ENCODE data around the gene MFSD12. TPM values are rescaled to one million over a fixed set of nuclear protein-coding genes. Genes with fewer than 3 reads are reported as not detected.
A peak's percentile ranks its signal among the peaks of the same experiment; 100 is the strongest.

Gene MFSD12
- total RNA-seq, 2 experiments from 2014 or later, result 62.4 to 63.5 TPM

GRCh38 chr19:3577723-3578344 lies 20.4 kb upstream of the MFSD12 start:
- ATAC-seq (no peak), DNase-seq (no peak)
- peaks cover 13% of the 10 kb centered on the region for H3K36me3 Mint-ChIP-seq (ENCODE audit: low read depth)
- ChIA-PET CTCF (interaction anchor here (1.1 kb wide), 1 partner anchor 9 kb away, joined by 4 read pairs; no protein-coding TSS in a partner anchor), POLR2A (no interaction called here)
- TF ChIP-seq, protein P1, sequence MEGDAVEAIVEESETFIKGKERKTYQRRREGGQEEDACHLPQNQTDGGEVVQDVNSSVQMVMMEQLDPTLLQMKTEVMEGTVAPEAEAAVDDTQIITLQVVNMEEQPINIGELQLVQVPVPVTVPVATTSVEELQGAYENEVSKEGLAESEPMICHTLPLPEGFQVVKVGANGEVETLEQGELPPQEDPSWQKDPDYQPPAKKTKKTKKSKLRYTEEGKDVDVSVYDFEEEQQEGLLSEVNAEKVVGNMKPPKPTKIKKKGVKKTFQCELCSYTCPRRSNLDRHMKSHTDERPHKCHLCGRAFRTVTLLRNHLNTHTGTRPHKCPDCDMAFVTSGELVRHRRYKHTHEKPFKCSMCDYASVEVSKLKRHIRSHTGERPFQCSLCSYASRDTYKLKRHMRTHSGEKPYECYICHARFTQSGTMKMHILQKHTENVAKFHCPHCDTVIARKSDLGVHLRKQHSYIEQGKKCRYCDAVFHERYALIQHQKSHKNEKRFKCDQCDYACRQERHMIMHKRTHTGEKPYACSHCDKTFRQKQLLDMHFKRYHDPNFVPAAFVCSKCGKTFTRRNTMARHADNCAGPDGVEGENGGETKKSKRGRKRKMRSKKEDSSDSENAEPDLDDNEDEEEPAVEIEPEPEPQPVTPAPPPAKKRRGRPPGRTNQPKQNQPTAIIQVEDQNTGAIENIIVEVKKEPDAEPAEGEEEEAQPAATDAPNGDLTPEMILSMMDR (IDR thresholded peaks at IDR 0.05), result no peak
- no peaks in the 10 kb centered on the region for H3K9me3 Mint-ChIP-seq
- no peak overlapping the region for H3K27ac Mint-ChIP-seq
- intact Hi-C loops (cut with micrococcal nuclease), result no loop called here
- H3K4me3 Mint-ChIP-seq, result no peak overlapping the region
- no peaks in the 10 kb centered on the region for H3K27me3 Mint-ChIP-seq
- H3K4me1 Mint-ChIP-seq (ENCODE audit: low read depth), result peaks cover 4% of the 10 kb centered on the region

DNA sequence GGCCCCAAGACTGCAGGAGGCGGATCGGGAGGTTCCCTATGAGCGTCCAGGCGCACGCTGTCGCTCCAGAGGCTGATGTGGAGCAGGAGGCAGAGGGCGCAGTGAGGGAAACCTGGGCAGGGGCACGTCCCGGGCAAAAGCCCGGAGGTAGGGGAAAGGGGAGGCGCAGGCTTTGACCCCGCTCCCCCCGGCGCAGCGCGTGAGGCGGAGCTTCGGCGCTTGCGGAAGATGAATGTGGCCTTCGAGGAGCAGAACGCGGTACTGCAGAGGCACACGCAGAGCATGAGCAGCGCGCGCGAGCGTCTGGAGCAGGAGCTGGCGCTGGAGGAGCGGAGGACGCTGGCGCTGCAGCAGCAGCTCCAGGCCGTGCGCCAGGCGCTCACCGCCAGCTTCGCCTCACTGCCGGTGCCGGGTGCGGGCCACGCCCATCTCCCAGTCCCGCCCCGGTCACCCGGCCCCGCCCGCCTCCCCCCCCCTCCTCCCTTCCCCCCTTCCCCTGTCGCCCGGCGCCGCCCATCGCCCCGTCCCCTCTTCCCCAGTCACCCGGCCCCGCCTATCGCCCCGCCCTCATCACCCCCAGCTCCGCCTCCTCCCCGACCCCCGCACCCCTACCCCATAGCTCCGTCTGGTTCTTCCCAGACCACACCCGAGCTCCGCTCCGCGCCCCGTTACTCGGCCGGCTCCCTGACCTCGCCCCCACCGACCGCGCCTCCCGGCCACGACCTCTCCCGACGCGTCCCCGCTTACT lies 19.5 kb upstream of the MFSD12 start:
- Mint-ChIP-seq H3K36me3 (ENCODE audit: low read depth) (peaks cover 13% of the 10 kb centered on the region), H3K27ac (no peak overlapping the region), H3K4me3 (no peak overlapping the region), H3K4me1 (ENCODE audit: low read depth) (peaks cover 7% of the 10 kb centered on the region), H3K27me3 (no peaks in the 10 kb centered on the region), H3K9me3 (no peaks in the 10 kb centered on the region)
- intact Hi-C loops (cut with micrococcal nuclease), result no loop called here
- ChIA-PET CTCF (no interaction called here), POLR2A (no interaction called here)
- no peak for ATAC-seq
- no peak for DNase-seq
- TF ChIP-seq, protein P1 (IDR thresholded peaks at IDR 0.05), result no peak

DNA sequence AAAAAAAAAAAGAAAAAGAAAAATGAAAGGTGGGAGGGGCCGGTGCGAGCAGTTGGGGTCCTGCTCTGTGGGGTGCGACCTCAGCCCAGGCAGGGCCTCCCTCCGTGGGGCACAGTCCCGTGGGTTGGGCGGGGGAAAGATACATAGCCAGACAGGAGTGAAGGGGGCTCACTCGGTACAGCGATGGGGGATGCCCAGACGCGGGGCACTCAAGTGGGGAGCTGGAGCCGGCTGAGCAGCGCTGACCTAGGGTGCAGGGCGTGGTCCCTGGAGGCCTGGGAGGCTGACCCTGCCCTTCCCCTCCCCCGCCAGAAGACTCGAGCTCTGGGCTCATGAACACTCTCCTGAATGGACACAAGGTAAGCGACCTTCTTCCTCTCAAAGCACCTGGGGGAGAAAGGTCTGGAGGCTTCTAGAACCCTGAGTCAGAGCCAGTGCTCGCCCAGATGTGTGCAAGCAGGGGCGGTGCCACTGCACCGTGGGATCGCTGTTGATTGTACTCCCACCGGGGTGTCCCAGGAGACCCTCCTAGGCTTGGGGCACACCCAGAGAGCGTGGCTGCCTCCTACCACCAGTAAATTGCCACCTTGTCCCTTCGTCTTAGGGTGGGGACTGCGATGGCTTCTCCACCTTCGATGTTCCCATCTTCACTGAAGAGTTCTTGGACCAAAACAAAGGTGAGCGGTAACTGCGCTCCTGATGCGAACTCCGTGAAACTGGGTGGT lies 18.7 kb upstream of the MFSD12 start:
- ChIA-PET CTCF (interaction anchor here (1.3 kb wide), 1 partner anchor 19 kb away, joined by 5 read pairs; the partner anchor contains the start of gene MFSD12), POLR2A (interaction anchor here (0.6 kb wide), 1 partner anchor 11 kb away, joined by 4 read pairs; no protein-coding TSS in a partner anchor)
- TF ChIP-seq, protein P1 (IDR thresholded peaks at IDR 0.05), result no peak
- DNase-seq (no peak), ATAC-seq (no peak)
- intact Hi-C loops (cut with micrococcal nuclease), result no loop called here
- Mint-ChIP-seq H3K4me1 (ENCODE audit: low read depth) (peaks cover 11% of the 10 kb centered on the region), H3K36me3 (ENCODE audit: low read depth) (peaks cover 13% of the 10 kb centered on the region), H3K4me3 (no peak overlapping the region), H3K9me3 (no peaks in the 10 kb centered on the region), H3K27me3 (no peaks in the 10 kb centered on the region), H3K27ac (no peak overlapping the region)

DNA sequence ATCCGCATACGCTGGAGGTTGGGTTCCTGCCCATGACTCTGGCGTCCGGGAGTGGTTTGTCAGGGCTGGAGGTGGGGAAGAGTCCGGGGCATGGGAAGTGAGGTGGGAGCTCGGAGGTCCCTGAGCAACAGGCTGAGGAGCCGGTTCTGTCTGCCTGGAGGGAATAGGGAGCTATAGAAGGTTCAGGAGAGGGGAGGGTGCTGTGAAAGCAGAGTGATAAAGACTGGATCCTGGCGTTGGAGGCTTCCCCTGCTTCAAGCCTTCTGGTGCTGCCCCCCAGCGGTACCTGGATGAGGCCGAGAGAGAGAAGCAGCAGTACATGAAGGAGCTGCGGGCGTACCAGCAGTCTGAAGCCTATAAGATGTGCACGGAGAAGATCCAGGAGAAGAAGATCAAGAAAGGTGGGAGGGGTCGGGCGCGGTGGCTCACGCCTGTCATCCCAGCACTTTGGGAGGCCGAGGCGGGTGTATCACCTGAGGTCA lies 17.9 kb upstream of the MFSD12 start:
- POLR2A ChIA-PET, result interaction anchor here (0.6 kb wide), 1 partner anchor 10 kb away, joined by 4 read pairs; no protein-coding TSS in a partner anchor
- H3K4me3 Mint-ChIP-seq, result no peak overlapping the region
- ATAC-seq (no peak), DNase-seq (peak; percentile 51)
- TF ChIP-seq, protein P1 (IDR thresholded peaks at IDR 0.05), result no peak
- no peaks in the 10 kb centered on the region for H3K27me3 Mint-ChIP-seq
- intact Hi-C loops (cut with micrococcal nuclease), result no loop called here
- CTCF ChIA-PET, result interaction anchor here (1.3 to 1.6 kb wide), 2 partner anchors 11 to 18 kb away, joined by 4 to 5 read pairs; partner anchors contain the start of gene MFSD12
- no peaks in the 10 kb centered on the region for H3K9me3 Mint-ChIP-seq
- peaks cover 11% of the 10 kb centered on the region for H3K4me1 Mint-ChIP-seq (ENCODE audit: low read depth)
- no peak overlapping the region for H3K27ac Mint-ChIP-seq
- H3K36me3 Mint-ChIP-seq (ENCODE audit: low read depth), result peaks cover 13% of the 10 kb centered on the region

Measured in activated CD8-positive, alpha-beta T cell treated with anti-CD3 and anti-CD28 coated beads for 36 hours (primary cell).